Activated naive CD4-positive, alpha-beta T cell treated with anti-CD3 and anti-CD28 coated beads, Interleukin-2, amount 50 U/mL, for 24 hours (primary cell): ENCODE results near the gene VSNL1.

Source experiments
- H3K27ac Mint-ChIP-seq: one replicate; pipeline ENCODE4 v1.8.0; 2021; ENCODE audit warnings: mild to moderate bottlenecking, mixed read lengths
- H3K27me3 Mint-ChIP-seq: one replicate; pipeline ENCODE4 v1.8.0; 2021; ENCODE audit warnings: mixed read lengths
- H3K36me3 Mint-ChIP-seq: one replicate; pipeline ENCODE4 v1.8.0; 2021; ENCODE audit warnings: mixed read lengths
- H3K4me1 Mint-ChIP-seq: one replicate; pipeline ENCODE4 v1.8.0; 2021; ENCODE audit warnings: mixed read lengths
- H3K4me3 Mint-ChIP-seq: one replicate; pipeline ENCODE4 v1.8.0; 2021; ENCODE audit warnings: mild to moderate bottlenecking, mixed read lengths
- H3K9me3 Mint-ChIP-seq: one replicate; pipeline ENCODE4 v1.8.0; 2021; ENCODE audit warnings: mixed read lengths

VSNL1 gene

DNA sequence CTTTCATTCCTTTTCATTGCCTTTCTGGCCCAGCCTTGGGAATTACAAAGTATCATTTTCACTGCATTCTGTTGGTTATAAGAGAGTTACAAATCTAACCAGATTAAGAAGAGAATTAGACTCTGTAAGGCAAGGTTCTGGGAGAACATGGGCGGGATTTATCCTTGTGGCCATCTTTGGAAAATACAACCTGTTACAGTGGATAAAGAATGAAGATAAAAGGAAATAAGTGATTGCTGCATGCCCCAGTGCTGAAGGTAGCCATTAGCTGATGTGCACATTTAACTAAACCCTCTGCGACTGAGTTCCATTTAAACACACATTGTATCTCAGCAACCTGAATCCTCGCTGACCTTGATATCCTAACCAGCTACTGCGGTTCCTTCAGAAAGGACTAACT lies 119.7 kb downstream of the VSNL1 start:
- H3K27me3 Mint-ChIP-seq: no peaks in the 10 kb centered on the region
- no peak overlapping the region for H3K4me3 Mint-ChIP-seq
- H3K36me3 Mint-ChIP-seq: peaks cover 15% of the 10 kb centered on the region
- H3K27ac Mint-ChIP-seq: no peak overlapping the region
- H3K4me1 Mint-ChIP-seq: no peaks in the 10 kb centered on the region
- no peaks in the 10 kb centered on the region for H3K9me3 Mint-ChIP-seq

DNA sequence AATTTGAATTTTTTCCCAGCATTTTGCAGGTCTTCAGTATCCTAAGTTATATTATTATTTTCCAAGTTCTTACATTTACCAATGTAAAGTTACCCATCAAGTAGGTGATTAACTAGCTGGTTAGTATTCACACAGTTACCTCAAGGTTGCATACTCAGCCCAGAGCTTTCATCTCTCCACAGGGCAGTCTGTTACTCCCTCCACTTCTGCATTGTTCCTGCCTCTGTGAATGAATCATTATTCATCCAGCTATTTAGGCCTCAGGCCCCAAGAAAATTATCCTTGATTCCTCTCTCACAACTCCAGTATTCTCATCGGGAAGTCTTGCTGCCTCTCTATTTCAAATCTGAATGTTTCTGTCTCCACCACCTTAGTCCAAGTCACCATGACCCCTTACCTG lies 121.0 kb downstream of the VSNL1 start:
- H3K36me3 Mint-ChIP-seq: peaks cover 18% of the 10 kb centered on the region
- no peak overlapping the region for H3K4me3 Mint-ChIP-seq
- no peaks in the 10 kb centered on the region for H3K9me3 Mint-ChIP-seq
- H3K4me1 Mint-ChIP-seq: no peaks in the 10 kb centered on the region
- no peak overlapping the region for H3K27ac Mint-ChIP-seq
- H3K27me3 Mint-ChIP-seq: no peaks in the 10 kb centered on the region

DNA sequence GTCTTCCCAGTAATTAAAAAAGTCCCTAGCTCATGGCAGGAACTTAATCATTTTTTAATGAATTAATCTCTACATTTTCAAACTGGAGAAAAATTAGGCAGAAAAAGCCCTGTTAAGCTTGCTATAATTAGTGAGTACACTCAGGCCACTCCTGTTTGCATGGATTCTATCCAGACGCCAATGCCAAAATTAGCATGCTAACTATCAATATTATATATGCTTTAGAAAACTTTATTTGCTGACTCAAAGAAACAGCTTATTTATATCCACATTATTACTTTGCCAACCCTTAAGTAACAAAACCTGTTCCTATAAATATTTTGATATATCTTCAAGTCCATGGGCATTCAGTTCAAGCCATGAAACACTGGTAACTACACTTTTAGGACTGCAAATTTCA lies 122.2 kb downstream of the VSNL1 start:
- Mint-ChIP-seq H3K27ac (no peak overlapping the region), H3K27me3 (no peaks in the 10 kb centered on the region), H3K4me1 (no peaks in the 10 kb centered on the region), H3K4me3 (no peak overlapping the region), H3K9me3 (no peaks in the 10 kb centered on the region), H3K36me3 (peaks cover 20% of the 10 kb centered on the region)

DNA sequence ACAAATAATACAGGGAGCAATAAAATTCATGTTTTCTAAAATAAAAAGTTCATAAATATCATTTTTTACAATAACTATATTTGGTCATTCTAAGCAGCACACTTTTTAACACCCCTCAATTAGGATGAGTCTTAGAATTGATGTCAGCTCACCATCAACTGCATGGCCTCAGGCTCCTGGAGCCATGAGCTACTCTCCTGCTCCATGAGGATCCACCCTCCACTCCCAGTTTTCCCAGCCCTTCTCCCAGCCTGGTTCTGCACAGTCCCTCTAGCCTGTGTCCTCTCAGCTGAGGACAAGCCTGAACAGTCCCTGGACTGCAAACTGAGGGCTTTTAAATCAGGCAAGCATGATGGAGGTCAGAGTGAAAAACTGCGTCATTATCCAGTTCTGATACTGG lies 124.0 kb downstream of the VSNL1 start:
- H3K9me3 Mint-ChIP-seq: no peaks in the 10 kb centered on the region
- H3K4me1 Mint-ChIP-seq: no peaks in the 10 kb centered on the region
- peaks cover 29% of the 10 kb centered on the region for H3K36me3 Mint-ChIP-seq
- H3K27ac Mint-ChIP-seq: no peak overlapping the region
- H3K27me3 Mint-ChIP-seq: no peaks in the 10 kb centered on the region
- no peak overlapping the region for H3K4me3 Mint-ChIP-seq

DNA sequence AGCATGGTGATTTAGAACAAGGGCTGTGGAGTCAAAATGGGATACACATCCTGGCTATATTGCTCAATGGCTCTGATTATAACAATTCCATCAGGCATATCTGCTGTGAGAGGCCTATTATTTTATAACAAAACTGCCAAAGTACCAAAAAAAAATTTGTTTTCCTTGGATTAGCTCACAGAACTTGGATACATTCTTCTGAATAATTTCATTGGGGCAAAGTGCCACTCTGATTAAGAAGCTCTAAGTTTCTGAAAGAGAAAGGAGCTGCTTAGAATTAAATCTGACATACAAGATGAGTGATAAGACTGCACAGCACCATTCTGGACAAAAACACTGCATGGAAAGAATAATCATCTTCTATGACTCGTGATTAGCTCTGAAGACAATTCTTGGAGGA lies 127.4 kb downstream of the VSNL1 start:
- Mint-ChIP-seq H3K27ac (no peak overlapping the region), H3K9me3 (no peaks in the 10 kb centered on the region), H3K36me3 (peaks cover 27% of the 10 kb centered on the region), H3K27me3 (no peaks in the 10 kb centered on the region), H3K4me3 (no peak overlapping the region), H3K4me1 (no peaks in the 10 kb centered on the region)

DNA sequence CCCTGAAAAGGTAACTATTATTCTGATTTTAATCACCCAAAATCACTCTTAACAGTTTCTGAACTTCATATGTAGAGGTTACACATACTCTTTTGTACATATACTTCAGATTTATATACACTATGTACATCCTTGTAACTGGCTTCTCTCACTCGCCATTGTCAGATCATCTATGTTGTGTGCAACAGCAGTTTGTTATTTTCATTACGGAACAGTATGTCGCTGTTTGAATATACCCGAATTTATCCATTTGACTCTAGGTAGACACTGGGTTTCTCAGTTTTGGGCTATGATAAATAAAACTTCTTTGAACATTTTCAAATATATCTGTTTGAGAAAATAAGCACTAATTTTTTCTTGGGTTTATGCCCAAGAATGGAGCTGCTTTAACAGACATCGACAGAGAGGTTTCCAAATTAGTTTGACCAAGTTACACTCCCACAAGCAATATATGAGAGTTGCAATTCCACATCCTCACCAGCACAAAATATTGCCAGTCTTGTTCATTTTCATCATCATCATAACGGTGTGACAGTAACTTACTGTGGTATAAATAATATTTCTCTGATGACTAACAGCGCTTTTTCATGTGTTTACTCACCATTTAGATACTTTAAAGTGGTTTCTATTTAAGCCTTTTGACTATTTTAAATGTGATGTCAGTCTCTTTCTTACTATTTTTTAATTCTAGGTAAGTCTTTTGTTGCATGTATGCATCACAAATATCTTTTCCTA lies 132.3 kb downstream of the VSNL1 start:
- no peak overlapping the region for H3K27ac Mint-ChIP-seq
- no peak overlapping the region for H3K4me3 Mint-ChIP-seq
- H3K27me3 Mint-ChIP-seq: no peaks in the 10 kb centered on the region
- no peaks in the 10 kb centered on the region for H3K4me1 Mint-ChIP-seq
- no peaks in the 10 kb centered on the region for H3K9me3 Mint-ChIP-seq
- H3K36me3 Mint-ChIP-seq: peaks cover 16% of the 10 kb centered on the region

DNA sequence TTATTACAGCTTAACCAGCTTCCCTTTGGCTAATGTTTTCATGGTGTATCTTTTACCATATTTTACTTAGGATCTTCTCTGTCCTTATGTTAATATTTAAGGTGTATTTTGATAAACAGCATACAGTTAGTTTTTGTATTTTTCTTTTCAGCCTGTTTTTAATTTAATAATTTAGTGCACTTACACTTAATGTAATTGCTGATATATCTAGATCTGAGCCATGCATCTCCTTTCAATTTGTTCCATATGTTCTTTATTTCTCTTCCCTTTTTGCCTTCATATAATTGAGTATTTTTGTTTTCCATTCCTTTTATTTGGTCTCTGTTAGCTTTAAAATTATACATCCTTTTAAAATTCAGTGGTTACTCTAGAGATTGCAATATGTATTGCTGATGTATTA lies 134.3 kb downstream of the VSNL1 start:
- Mint-ChIP-seq H3K27ac (no peak overlapping the region), H3K36me3 (peaks cover 13% of the 10 kb centered on the region), H3K27me3 (no peaks in the 10 kb centered on the region)

DNA sequence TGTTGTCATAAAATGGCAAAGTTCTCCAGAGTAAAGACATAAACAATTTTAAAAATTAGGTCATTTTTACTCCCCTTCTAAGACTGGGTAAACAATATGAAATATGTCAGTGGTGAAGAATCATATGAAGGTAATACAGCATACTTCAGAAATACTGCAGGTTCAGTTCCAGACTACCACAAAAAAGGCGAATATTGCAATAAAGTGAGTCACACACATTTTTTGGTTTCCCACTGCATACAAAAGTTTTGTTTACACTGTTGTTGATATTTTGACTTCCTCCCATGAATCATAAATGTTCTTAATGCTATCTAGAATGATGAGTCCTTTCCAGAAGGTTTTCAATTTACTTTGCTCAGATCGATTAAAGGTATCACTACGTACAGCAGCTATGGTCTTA lies 139.6 kb downstream of the VSNL1 start:
- Mint-ChIP-seq H3K27ac (no peak overlapping the region), H3K4me1 (no peaks in the 10 kb centered on the region), H3K4me3 (no peak overlapping the region), H3K36me3 (peaks cover 21% of the 10 kb centered on the region), H3K9me3 (no peaks in the 10 kb centered on the region), H3K27me3 (no peaks in the 10 kb centered on the region)

More for the DNA sequence above, 134.3 kb downstream of the VSNL1 start:
- Mint-ChIP-seq H3K4me3 (no peak overlapping the region), H3K9me3 (no peaks in the 10 kb centered on the region), H3K4me1 (no peaks in the 10 kb centered on the region)

DNA sequence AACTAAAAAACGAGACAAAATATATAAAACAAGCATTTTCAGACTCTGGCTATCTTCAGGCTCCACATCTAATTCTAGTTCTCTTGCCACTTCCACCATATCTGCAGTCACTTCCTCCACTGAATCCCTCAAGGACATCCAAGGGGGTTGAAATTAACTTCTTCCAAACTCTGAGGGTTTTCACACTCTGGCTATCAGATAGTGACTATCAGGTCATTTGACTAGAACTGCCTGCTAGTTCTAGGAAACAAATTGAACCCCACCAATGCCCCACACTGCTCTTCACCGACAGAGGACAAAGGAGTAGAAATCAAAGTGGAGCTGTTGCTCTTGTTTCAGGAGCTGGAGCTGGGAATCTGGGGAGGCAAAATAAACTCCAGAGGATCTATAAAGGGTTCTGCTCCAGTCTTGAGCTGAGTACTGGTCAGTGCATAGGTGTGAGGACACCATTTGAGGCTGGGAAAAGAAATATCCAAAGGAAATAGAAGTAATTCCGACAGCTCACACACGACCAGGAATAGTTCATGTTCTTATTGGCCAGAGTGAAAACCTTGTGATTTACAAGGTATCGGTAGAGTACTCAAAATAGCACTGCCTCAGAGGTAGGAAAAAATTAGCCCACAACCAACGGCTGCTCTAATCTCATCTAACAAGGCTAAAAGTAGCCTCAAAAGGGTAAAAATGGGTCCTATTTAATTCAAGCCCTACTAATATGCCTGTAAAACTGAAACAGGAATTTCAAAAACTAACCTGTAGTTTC lies 141.8 kb downstream of the VSNL1 start:
- Mint-ChIP-seq H3K27me3 (no peaks in the 10 kb centered on the region), H3K36me3 (peaks cover 26% of the 10 kb centered on the region), H3K4me1 (no peaks in the 10 kb centered on the region), H3K27ac (no peak overlapping the region), H3K9me3 (no peaks in the 10 kb centered on the region), H3K4me3 (no peak overlapping the region)

DNA sequence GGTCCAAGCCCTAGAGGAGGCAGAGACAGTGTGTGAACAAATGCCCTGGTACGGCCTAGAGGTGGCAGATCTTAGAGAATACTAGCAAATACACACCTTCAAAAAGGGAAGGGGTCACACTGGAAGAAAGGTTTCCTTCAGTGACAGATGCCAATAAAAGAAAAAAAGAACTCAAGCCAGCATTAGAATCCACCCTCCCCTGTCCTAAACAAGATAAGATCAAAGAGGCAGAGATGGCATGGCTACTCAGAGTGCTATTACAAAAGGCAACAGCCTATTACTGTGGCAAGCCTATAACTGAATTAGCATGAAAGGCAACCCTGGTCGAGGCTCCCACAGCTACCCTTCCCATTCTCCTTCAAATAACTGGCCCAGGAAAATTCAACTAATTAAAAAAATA lies 143.5 kb downstream of the VSNL1 start:
- no peak overlapping the region for H3K27ac Mint-ChIP-seq
- H3K4me3 Mint-ChIP-seq: no peak overlapping the region
- no peaks in the 10 kb centered on the region for H3K27me3 Mint-ChIP-seq
- H3K36me3 Mint-ChIP-seq: peaks cover 28% of the 10 kb centered on the region
- no peaks in the 10 kb centered on the region for H3K9me3 Mint-ChIP-seq
- H3K4me1 Mint-ChIP-seq: no peaks in the 10 kb centered on the region

DNA sequence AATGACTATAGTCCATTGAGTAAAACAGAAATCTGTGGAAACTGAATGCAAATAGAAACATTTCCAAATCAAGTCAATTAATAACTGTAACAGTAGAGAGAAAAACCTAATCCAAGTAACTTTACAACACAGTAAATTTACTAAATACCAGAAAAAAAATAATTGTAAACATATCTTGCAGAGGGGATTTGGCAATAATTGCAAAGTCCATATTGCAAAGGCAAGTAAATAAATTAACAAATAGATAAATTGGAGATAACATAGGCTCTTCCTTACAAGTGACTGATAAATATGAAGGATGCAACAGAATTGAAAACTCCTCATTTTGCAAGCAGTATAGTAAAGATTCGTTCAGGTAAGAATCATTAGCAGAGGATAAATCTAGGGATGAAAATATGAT lies 148.1 kb downstream of the VSNL1 start:
- Mint-ChIP-seq H3K4me1 (no peaks in the 10 kb centered on the region), H3K27me3 (no peaks in the 10 kb centered on the region), H3K27ac (no peak overlapping the region), H3K36me3 (peaks cover 21% of the 10 kb centered on the region), H3K9me3 (no peaks in the 10 kb centered on the region), H3K4me3 (no peak overlapping the region)

DNA sequence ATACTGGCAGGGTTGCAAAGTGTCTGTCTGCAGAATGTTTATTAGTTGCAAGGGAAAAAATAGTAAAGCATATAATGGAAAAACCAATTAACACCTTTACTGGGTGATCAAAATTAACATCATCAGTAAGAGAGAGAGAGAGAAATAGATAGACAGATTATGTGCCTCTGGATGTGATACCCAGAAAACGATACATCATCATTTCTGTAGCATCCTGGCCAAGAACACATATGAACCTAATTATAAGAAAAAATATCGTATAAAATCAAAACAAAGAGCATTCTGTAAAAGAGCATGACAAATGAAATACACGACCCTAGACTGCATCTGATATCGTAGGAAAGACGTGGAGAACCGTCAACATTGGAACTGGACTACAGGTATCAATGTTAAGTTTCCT lies 148.5 kb downstream of the VSNL1 start:
- no peaks in the 10 kb centered on the region for H3K27me3 Mint-ChIP-seq
- no peak overlapping the region for H3K27ac Mint-ChIP-seq
- H3K4me1 Mint-ChIP-seq: no peaks in the 10 kb centered on the region
- peaks cover 23% of the 10 kb centered on the region for H3K36me3 Mint-ChIP-seq
- no peak overlapping the region for H3K4me3 Mint-ChIP-seq
- H3K9me3 Mint-ChIP-seq: no peaks in the 10 kb centered on the region

DNA sequence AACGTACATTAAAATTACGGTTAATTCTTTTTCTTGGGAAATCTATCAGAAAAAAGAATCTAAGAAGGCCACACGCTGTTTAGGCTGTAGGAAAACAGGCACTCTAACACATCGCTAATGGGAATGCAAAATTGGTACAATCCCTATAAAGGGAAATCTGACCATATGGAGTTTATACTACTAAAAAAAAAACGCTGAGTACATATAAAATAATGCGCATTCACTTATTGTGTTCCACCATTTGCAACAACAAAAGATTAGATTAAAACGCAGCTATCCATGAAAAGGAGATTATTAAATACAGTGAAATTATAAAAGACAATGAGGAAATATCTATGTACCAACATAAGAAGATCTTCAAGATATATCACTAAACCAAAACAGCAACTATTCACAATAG lies 150.3 kb downstream of the VSNL1 start:
- no peak overlapping the region for H3K4me3 Mint-ChIP-seq
- no peaks in the 10 kb centered on the region for H3K27me3 Mint-ChIP-seq
- peaks cover 26% of the 10 kb centered on the region for H3K36me3 Mint-ChIP-seq
- no peaks in the 10 kb centered on the region for H3K4me1 Mint-ChIP-seq
- no peaks in the 10 kb centered on the region for H3K9me3 Mint-ChIP-seq
- no peak overlapping the region for H3K27ac Mint-ChIP-seq
